ENCODE results near the gene TLCD4. TPM values are rescaled to one million over a fixed set of nuclear protein-coding genes. Genes with fewer than 3 reads are reported as not detected.

The TLCD4 gene
- total RNA-seq, 1 donor from 2014 or later, result 5.7 TPM

- DNase-seq (ENCODE audit: low spot score), result no peak
- Mint-ChIP-seq H3K4me3 (no peak overlapping the region), H3K27ac (no peak overlapping the region), H3K36me3 (no peaks in the 10 kb centered on the region), H3K9me3 (no peaks in the 10 kb centered on the region), H3K4me1 (no peaks in the 10 kb centered on the region), H3K27me3 (ENCODE audit: insufficient read depth, low read depth) (no peaks in the 10 kb centered on the region)
- Histone ChIP-seq H3K36me3 (no peaks in the 10 kb centered on the region), H3K79me2 (ENCODE audit: low read depth) (no peaks in the 10 kb centered on the region), H3K9me3 (ENCODE audit: low read depth) (no peaks in the 10 kb centered on the region), H2AFZ (replicated peaks) (no peak overlapping the region), H4K20me1 (ENCODE audit: low read depth) (no peaks in the 10 kb centered on the region), H3F3A (ENCODE audit: low read depth) (no peaks in the 10 kb centered on the region), H3K27me3 (no peaks in the 10 kb centered on the region), H3K9ac (no peak overlapping the region), H3K4me2 (no peak overlapping the region), H3K4me3 (no peak overlapping the region), H3K27ac (no peak overlapping the region), H3K4me1 (no peaks in the 10 kb centered on the region)
- TF ChIP-seq EZH2 (IDR thresholded peaks at IDR 0.05) (no peak), EZH2phosphoT487 (IDR thresholded peaks at IDR 0.05) (no peak)
- TF ChIP-seq, protein P1, sequence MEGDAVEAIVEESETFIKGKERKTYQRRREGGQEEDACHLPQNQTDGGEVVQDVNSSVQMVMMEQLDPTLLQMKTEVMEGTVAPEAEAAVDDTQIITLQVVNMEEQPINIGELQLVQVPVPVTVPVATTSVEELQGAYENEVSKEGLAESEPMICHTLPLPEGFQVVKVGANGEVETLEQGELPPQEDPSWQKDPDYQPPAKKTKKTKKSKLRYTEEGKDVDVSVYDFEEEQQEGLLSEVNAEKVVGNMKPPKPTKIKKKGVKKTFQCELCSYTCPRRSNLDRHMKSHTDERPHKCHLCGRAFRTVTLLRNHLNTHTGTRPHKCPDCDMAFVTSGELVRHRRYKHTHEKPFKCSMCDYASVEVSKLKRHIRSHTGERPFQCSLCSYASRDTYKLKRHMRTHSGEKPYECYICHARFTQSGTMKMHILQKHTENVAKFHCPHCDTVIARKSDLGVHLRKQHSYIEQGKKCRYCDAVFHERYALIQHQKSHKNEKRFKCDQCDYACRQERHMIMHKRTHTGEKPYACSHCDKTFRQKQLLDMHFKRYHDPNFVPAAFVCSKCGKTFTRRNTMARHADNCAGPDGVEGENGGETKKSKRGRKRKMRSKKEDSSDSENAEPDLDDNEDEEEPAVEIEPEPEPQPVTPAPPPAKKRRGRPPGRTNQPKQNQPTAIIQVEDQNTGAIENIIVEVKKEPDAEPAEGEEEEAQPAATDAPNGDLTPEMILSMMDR (IDR thresholded peaks at IDR 0.05), result no peak
Observed at GRCh38 chr1:95126846-95127245, 9.7 kb downstream of the TLCD4 start.

DNA sequence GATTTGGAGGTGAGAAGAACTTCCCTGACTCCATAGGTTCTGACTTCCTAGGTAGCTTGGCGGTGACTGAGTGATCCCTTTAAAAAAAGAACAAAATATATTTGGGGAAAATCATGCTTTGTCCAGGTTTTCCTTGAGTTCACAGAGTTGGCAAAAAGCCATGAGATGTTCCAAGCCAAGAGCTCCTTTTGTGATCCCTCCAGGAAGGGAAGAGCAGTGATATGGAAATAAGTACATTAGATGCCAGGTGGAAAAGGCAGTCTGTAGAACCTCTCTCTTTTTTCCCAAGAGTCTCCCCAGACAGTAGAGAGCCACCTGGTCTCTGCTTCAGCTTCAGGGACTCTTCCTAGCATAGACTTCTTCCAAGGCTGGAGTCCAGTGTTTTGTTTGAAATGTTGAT lies 10.2 kb downstream of the TLCD4 start:
- Histone ChIP-seq H3K9me3 (ENCODE audit: low read depth) (no peaks in the 10 kb centered on the region), H3K27ac (no peak overlapping the region), H3K36me3 (no peaks in the 10 kb centered on the region), H3K4me1 (no peaks in the 10 kb centered on the region), H3K4me3 (no peak overlapping the region), H2AFZ (replicated peaks) (no peak overlapping the region), H3K27me3 (no peaks in the 10 kb centered on the region), H3F3A (ENCODE audit: low read depth) (no peaks in the 10 kb centered on the region), H3K79me2 (ENCODE audit: low read depth) (no peaks in the 10 kb centered on the region), H3K9ac (no peak overlapping the region), H4K20me1 (ENCODE audit: low read depth) (no peaks in the 10 kb centered on the region), H3K4me2 (no peak overlapping the region)
- Mint-ChIP-seq H3K27ac (no peak overlapping the region), H3K36me3 (no peaks in the 10 kb centered on the region), H3K9me3 (no peaks in the 10 kb centered on the region), H3K4me3 (no peak overlapping the region), H3K4me1 (no peaks in the 10 kb centered on the region), H3K27me3 (ENCODE audit: insufficient read depth, low read depth) (no peaks in the 10 kb centered on the region)
- TF ChIP-seq, protein P1 (IDR thresholded peaks at IDR 0.05), result no peak
- no peak for DNase-seq (ENCODE audit: low spot score)

DNA sequence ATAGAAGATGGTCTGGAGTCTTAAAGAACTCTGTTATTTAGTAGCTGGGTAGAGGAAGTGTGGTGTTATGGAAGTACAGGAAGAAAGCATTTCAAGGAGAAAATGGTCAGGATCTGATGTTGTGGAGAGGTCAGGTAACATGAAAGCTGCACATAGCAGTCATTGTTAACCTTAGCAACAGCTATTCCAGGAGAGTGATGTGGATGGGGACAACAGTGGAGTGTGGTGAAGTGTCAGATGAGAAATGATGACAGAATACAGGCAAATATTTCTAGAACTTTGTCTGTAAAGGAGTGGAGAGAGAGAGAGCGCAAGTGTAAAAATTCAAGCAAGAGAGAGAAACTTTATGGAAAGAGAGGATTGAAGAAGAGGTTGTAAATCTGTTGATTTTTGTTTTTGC lies 15.6 kb downstream of the TLCD4 start:
- Histone ChIP-seq H3K9me3 (ENCODE audit: low read depth) (no peaks in the 10 kb centered on the region), H3K4me3 (no peak overlapping the region), H3K27me3 (no peaks in the 10 kb centered on the region), H3K9ac (no peak overlapping the region), H4K20me1 (ENCODE audit: low read depth) (no peaks in the 10 kb centered on the region), H3K4me1 (no peaks in the 10 kb centered on the region), H3K4me2 (no peak overlapping the region), H3K27ac (no peak overlapping the region), H2AFZ (replicated peaks) (no peak overlapping the region), H3F3A (ENCODE audit: low read depth) (no peaks in the 10 kb centered on the region), H3K36me3 (no peaks in the 10 kb centered on the region), H3K79me2 (ENCODE audit: low read depth) (no peaks in the 10 kb centered on the region)
- Mint-ChIP-seq H3K36me3 (no peaks in the 10 kb centered on the region), H3K27ac (no peak overlapping the region), H3K9me3 (no peaks in the 10 kb centered on the region), H3K27me3 (ENCODE audit: insufficient read depth, low read depth) (peaks cover 4% of the 10 kb centered on the region), H3K4me3 (no peak overlapping the region), H3K4me1 (no peaks in the 10 kb centered on the region)
- no peak for DNase-seq (ENCODE audit: low spot score)
- TF ChIP-seq, protein P1 (IDR thresholded peaks at IDR 0.05), result no peak
- TF ChIP-seq EZH2phosphoT487 (IDR thresholded peaks at IDR 0.05) (no peak), EZH2 (IDR thresholded peaks at IDR 0.05) (no peak)

- Histone ChIP-seq H3K79me2 (ENCODE audit: low read depth) (no peaks in the 10 kb centered on the region), H3K27ac (no peak overlapping the region), H3K9ac (no peak overlapping the region), H3K4me1 (no peaks in the 10 kb centered on the region), H3K4me2 (no peak overlapping the region), H3K9me3 (ENCODE audit: low read depth) (no peaks in the 10 kb centered on the region), H3K4me3 (no peak overlapping the region), H3F3A (ENCODE audit: low read depth) (no peaks in the 10 kb centered on the region), H3K27me3 (no peaks in the 10 kb centered on the region), H3K36me3 (no peaks in the 10 kb centered on the region), H4K20me1 (ENCODE audit: low read depth) (no peaks in the 10 kb centered on the region), H2AFZ (replicated peaks) (no peak overlapping the region)
- Mint-ChIP-seq H3K4me3 (no peak overlapping the region), H3K9me3 (no peaks in the 10 kb centered on the region), H3K36me3 (no peaks in the 10 kb centered on the region), H3K4me1 (no peaks in the 10 kb centered on the region), H3K27ac (no peak overlapping the region), H3K27me3 (ENCODE audit: insufficient read depth, low read depth) (peaks cover 4% of the 10 kb centered on the region)
- TF ChIP-seq EZH2 (IDR thresholded peaks at IDR 0.05) (no peak), EZH2phosphoT487 (IDR thresholded peaks at IDR 0.05) (no peak)
- TF ChIP-seq, protein P1 (IDR thresholded peaks at IDR 0.05), result no peak
- no peak for DNase-seq (ENCODE audit: low spot score)
Observed at GRCh38 chr1:95133687-95134086, 16.5 kb downstream of the TLCD4 start.
